ENCODE data around the gene TPSAB1.
"Not testable (repeated sequence)": the region's sequence is repeated elsewhere in the genome, so short reads cannot be mapped to it uniquely, and the experiment has no call there.

TPSAB1 gene

DNA sequence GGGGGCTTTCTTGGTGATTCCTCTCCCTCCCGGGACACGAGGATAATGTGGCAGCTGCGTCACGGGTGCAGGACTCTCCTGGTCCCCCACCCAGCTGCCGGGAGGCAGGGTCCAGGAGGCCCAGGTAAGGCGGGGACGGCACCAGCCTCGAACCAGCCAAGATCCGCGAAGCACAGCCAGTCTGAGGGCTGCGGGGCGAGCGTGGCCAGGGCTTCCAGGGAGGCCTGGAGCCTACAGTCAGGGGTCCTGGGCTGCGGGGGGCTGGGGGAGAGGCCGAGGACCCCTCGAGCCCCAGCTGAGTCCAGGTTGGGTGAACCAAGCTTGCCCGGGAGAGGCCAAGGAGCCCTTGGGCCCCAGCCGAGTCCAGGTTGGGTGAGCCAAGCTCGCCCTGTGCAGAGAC is 25.3 kb downstream of the TPSAB1 start:
- no peak for DNase-seq (ENCODE audit: low read depth)

DNA sequence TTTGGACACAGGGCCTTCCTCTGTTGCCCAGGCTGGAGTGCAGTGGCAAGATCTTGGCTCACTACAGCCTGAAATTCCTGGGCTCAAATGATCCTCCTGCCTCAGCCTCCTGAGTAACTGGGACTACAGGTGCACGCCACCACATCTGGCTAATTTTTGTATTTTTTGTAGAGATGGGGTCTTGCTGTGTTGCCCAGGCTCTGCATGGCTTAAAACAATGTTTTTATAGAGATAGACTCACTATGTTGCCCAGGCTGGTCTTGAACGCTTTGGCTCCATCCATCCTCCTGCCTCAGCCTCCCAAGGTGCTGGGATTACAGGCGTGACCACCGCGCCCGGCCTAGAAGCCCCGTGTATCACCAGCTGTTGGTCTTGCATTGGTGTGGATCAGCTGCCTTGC is 28.9 kb downstream of the TPSAB1 start:
- not testable (repeated sequence) for DNase-seq (ENCODE audit: low read depth)

DNA sequence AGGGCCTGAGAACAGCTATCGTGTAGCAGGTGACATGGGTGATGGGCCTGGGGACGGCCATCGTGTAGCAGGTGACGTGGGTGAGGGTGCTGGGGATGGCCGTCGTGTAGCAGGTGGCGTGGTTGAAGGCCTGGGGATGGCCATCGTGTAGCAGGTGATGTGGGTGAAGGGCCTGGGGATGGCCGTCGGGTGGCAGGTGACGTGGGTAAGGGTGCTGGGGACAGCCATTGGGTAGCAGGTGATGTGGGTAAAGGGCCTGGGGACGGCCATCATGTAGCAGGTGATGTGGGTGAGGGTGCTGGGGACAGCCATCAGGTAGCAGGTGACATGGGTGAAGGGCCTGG is 30.8 kb downstream of the TPSAB1 start:
- DNase-seq (ENCODE audit: low read depth) = no peak

DNA sequence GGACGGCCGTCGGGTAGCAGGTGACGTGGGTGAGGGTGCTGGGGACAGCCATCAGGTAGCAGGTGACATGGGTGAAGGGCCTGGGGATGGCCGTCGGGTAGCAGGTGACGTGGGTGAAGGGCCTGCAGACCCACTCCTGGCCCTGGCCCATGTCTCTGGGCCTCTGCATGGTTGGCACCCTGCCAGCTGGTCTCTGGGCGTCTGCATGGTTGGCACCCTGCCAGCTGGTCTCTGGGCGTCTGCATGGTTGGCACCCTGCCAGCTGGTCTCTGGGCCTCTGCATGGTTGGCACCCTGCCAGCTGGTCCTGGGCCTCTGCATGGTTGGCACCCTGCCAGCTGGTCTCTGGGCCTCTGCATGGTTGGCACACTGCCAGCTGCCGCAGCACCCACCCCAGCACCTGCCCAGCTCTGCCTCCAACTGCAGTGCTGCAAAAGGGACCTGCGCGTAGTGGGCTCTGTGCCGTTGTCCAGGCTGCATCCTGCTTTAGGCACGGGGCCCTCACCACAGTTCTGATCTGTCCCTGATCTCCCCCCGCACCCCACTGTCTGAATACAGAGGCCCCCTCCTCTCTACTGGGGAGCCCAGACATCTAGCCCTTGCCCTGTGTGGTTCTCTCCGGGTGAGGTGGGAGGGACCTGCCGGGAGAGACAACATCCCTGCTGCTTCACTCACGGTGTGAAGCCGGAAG is 31.4 kb downstream of the TPSAB1 start:
- not testable (repeated sequence) for DNase-seq (ENCODE audit: low read depth)

DNA sequence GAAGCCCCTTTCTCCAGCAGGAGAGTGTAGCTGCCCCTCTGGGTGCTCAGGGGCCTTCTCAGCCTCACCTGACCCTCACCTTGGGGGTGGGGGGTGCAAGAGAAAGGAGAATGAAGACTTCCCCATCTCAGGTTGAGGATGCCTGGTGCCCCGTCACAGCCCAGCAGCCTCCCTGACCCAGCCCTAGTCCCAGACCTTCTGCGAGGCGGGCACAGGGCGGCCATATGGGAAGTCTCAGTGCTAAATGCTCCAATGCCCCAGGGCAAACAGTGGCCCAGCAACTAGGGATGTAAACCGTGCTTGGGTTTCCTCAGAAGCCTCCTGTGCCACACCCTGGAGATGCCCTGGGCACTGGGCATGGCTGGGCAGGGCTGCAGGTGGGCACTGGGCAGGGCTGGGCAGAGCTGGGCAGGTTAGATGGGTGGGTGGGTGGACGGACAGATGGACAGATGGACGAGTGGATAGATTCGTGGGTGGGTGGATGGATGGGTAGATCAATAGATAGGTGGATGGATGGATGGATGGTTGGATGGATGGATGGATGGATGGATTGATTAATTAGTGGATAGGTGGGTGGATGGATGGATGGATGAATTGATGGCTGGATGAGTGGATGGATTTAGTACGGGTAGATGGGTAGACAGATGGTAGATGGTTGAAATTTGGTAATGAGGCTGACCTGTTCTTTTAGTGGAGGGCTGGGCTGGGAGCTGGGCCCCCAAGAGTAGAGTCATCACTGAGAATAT is 32.1 kb downstream of the TPSAB1 start:
- no peak for DNase-seq (ENCODE audit: low read depth)

DNA sequence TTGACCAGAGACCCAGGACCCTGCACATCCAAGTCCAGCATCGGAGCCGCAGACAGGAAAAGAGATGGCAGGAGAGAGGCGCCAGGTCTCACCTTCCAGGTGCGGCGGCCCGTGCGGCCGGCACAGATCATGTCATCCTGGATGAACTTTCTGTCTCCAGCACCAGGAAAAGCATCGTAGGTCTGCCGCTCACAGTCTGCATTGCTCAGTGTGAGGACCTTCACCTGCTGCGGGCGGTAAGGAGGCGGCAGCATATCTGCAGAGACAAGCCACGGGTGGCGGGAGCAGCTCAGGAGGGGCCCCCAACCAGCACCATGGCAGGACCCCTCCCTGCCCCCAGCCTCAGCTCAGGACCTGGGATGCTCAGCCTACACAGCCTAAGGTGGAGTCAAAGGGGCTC is 33.3 kb downstream of the TPSAB1 start:
- DNase-seq (ENCODE audit: low read depth) = no peak

DNA sequence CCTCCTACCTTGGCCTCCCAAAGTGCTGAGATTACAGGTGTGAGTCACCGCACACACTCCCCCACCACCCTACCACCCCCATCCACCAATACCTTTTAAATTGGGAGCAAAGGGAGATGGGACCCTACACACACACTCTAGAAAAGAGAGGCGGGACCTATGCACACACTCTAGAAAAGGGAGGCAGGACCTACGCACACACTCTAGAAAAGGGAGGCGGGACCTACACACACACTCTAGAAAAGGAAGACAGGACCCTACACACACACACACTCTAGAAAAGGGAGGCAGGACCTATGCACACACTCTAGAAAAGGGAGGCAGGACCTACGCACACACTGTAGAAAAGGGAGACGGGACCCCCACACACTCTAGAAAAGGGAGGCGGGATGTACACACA is 34.3 kb downstream of the TPSAB1 start:
- DNase-seq (ENCODE audit: low read depth) = no peak

DNA sequence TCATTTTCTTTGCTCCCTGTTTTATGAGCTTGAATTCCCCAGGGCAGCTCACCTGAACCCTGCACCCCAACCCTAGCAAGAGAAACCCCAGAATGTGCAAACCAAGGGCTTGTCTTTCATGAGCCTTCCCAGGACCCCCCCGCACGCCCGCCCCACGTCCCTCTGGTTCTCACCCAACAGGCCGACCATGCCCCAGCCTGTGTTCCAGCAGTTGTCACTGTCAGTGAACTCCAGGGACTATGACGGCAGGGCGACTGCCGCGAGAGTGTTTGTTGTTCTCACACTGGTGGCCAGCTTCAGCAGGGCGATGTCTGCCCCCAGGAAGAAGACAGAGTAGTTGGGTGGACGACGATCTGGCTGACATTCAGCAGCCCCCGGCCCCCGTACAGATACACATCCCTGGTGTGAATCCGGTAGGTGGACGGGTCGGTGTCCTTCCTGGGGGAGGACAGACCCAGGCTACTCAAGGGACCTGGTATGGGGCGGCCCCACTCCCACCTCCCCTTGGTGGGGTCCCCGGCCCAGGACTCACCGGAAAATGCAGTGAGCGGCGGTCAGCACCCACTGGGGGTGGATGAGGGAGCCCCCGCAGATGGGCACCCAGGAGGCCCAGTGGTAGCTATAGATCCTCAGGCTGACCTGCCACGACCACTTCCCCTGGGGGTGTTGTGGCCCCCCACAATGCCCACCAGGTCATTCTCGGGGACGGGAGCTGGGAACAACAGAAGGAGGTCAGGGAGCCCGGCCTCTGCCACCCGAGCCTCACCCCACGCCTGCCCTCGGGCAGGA is 35.5 kb downstream of the TPSAB1 start:
- DNase-seq (ENCODE audit: low read depth) = no peak

DNA sequence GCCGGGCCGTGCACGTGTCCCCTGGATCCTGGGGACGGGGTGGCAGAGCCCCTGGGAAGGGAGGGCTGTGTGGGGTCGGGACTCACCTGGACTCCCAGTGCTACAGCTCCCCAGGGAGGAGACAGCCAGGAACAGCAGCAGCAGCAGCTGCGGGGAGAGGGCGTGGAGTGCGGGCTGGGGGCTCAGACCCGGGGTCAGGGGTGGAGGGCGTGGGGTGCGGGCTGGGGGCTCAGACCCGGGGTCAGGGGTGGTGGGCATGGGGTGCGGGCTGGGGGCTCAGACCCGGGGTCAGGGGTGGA is 36.0 kb downstream of the TPSAB1 start:
- no peak for DNase-seq (ENCODE audit: low read depth)

DNA sequence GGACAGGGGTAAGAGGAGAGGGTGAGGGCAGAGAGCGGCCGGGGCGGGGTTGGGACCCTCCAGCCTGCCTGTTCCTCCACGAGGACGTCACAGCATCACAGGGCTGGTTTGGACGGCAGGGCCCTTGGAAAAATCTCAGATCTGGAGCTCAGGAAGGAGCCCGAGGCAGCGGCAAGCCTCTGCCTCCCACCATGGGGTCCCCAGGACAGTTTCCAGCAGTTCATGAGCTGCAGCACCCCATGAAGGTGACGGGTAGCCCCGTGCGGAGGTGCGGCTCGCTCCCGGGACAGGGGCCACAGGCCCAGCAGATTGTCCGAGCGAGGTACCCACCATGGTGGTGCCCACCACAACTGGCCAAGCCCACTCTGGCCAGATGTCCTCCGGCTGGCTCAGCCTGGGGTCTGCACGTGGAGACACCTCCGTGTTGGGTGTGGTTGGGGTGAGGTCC is 36.7 kb downstream of the TPSAB1 start:
- no peak for DNase-seq (ENCODE audit: low read depth)

DNA sequence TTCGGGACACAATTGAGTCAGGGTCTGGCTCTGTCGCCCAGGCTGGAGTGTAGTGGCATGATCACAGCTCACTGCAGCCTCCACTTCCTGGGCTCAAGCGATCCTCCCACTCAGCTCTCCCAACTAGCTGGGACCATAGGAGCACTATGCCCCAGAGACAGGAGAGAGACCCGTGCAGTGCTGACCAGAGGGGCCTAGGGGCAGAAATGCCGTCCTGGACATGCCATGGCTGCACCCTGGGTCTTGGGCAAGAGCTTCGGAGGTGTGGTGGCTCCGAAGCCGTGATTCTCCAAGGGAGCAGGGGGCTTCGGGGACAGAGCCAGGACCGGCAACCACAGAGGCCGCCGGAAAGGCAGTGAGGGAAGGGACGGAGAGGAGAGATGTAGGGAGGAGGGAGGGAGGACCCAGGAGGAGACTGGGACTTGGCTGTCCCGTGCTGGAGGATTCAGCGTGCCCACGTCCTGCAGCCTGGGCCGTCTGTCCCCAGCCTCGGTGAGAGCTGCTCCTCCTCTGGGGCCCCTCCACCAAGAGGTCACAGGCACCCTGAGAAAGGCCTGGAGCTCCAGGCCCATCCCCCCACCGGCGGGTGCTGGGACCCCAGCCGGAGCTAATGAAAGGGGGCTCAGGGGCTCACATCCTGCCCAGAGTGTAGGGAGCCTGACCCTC is 37.2 kb downstream of the TPSAB1 start:
- DNase-seq (ENCODE audit: low read depth) = no peak

DNA sequence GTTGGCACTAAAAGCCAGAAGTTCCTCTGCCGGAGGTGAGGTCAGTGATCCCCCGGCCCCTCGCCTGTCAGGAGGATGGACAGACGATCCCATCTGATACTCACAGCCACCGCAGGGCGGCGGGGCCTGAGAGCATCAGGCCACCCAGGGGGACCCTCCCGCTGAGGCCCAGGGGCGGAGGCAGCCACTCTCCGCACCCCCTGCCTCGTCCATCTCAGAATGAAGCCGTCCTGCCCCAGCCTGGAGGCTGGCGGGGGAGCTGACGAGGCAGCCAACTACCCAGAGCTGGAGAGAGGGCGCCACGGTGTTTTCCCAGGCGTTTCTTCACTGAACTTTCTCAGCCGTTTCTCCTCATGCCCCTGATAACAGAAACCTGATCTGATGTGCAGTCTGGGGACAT is 38.0 kb downstream of the TPSAB1 start:
- DNase-seq (ENCODE audit: low read depth) = no peak

DNA sequence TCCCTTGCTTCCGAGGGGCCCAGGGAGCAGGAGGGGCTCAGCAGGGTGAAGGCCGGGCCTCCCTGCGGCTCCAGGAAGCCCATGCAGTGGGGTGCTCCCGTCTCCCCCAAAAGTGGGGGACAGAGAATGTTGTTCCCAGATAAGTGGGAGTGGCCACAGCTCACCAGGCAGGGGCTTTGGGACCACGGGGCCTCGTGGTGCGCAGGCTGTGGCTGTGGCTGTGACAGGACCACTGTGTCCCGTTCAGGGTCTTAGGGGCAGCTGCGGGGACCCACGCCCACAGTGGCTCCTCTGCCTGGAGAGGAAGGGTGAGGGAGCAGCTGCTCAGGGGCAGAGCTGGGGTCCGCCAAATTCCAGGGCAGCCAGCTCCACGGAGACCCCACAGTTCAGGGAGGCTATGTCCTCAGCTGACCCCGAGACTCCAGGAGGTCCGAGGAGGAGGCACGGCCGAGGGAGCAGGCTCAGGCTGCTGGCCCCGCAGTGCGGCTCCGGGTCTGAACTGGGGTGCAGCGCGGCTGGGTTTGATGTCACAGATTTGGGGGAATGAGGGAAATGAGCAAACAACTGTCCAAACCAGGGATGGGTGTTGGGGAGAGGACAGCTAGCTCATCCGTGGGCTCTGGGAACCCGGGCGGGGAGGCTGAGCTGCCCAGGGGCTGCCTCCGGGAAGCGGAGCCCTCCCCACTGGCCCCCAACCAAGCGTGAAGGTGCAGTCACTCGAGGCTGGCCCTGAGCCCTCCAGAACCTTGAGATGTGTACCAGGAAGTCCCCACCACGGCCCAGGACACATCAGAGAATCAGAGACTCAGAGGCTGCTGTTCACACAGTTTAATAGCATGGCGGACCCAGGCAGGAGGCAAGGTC is 38.8 kb downstream of the TPSAB1 start:
- no peak for DNase-seq (ENCODE audit: low read depth)

DNA sequence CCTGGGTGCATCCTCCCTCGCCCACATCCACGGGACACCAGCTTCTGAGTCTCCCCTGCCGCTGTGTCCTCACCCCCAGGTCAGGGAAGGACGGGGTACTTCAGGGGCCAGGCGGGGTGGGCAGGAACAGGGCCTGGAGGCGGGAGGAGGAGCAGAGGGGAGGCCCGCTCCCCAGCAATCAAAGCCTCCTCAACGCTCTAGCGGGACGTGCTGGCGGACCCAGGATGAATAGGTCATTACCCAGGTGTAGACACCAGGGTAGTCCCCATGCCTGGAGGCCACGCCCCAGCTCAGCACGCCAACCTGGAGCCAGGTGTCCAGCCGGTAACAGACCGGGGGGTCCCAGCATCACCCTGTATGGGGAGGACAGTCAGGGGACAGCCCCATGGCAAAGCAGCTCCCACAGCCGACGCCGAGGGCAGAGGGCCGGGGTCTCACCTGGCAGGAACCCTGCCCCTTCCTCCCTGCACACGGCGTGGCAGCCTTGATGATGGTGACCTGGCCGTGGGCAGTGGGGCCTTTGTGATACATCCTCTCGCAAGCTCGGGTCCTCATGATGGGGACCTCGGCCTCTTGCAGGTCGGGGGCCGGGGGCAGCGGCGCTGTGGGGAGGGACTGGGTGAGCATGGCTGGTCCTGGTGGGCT is 39.6 kb downstream of the TPSAB1 start:
- DNase-seq (ENCODE audit: low read depth) = no peak

DNA sequence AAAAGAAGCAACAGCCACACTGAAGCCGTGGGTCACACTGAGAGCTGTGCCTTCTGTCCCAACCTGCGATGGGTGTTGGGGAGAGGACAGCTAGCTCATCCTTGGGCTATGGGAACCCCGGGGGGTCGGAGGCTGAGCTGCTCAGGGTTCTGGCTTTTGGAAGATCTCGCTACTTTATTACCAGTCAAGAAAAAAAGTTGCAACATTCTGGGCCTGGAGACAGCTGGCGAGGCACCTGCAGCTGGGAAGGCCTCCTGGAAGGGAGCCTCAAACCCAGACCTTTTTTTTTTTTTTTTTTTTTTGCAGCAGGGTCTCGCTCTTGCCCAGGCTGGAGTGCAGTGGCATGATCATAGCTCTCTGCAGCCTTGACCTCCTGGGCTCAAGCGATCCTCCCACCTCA is 40.3 kb downstream of the TPSAB1 start:
- DNase-seq (ENCODE audit: low read depth) = no peak

DNA sequence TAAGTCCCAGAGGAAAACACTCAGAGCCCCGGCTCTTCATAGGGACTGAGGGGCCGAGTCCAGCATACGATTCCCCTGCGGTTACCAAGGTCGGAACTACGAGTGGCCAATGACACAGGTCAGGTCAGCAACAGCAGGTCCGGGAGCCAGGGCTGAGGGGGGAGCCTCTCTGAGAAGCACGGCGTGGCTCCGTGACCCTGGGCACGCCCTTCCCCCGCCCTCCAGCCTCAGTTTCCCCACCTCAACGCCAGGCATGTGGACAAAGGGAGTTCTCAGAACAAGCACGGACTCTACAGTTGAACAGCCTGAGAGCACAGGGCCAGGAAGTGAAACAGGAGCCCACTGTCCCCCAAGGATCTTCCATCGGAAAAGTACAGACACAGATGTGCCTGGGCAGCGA is 41.0 kb downstream of the TPSAB1 start:
- DNase-seq (ENCODE audit: low read depth) = no peak

DNA sequence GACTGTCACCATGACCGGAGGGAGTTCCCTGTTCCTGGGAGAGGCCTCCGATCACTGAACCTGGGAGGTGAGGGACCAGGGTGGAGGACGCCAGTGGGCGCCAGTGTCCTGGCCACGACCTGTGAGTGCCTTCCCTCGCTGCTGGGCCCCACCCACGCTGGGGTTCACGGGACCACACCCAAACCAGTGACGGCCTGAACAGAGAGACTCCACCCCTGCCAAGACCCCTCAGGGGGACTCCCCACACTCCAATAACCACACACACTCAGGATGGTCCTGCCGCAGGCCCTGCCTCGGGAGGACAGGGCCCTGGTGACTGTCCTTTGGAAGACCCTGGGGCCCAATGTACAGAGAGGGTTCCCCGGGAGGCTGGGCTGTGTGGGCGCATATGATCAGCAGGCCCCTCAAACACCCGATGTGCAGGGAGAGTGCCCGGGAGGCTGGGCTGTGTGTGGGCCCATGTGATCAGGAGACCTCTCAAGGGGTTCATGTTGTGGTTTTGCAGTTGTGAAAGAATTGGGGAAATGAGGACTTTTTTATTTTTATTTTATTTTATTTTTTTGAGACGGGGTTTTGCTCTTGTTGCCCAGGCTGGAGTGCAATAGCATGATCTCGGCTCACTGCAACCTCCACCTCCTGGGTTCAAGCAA is 41.9 kb downstream of the TPSAB1 start:
- DNase-seq (ENCODE audit: low read depth) = no peak

DNA sequence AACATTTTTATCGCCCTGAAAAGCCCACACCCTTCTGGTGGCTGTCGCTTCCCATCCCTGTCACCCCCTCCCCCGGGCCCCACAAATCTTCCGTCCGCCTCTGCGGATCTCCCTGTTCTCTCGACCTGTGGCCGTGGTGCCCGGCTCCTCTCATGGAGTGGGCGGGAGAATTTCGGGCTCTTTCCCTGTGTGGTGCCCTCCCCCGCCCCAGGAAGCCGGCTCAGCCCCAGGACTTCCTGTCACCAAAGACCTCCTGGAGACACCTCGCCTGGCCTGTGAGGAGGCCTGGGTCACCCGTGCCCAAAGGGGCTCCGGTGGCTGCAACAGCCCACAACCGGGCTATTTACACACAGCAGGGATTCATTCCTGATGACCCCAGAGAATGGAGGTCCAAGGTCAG is 42.8 kb downstream of the TPSAB1 start:
- no peak for DNase-seq (ENCODE audit: low read depth)

DNA sequence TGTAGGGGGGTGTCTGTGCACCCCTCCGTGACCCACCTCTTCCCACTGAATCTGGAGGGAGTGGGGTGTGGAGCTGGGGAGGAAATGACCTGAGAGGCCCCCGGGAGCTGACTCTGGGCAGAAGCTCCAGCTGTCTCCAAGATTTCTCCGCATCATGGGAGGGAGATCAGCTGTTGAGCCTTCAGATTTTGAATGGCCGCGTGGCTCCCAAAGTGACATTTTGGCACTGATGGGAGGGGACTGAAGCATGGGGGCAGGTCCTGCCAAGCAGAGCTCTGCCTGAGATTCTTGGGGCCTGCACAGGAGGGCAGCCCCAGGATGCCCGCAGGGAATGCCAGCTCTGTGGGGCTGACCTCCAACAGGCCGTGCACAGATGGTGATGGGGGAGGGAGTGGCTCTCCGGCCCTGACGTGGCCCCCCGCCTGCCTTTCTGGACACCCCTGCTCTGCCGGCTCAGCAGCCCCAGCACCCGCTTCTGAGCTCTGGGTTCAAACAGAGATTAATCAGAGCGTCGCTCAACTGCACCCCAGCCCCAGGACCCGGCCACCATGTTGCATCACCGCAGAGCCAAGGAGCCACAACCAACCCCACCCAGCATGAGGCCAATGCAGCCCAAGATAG is 43.6 kb downstream of the TPSAB1 start:
- no peak for DNase-seq (ENCODE audit: low read depth)
